T47D (cell line): ENCODE results near the gene WNT3.
A peak's percentile ranks its signal among the peaks of the same experiment; 100 is the strongest.
"Not testable (repeated sequence)": the region's sequence is repeated elsewhere in the genome, so short reads cannot be mapped to it uniquely, and the experiment has no call there.

Experiments used
- DNase-seq, 2 experiments: peaks; one replicate each; pipeline versions ENCODE4 v3.0.0 to v3.0.0-alpha.2; 2011 to 2012; ENCODE audit warnings: low read depth in 1 of 2, low spot score in 1 of 2
- JUND ChIP-seq: IDR thresholded peaks from 2 replicates; pipeline ENCODE4 v1.6.1; 2012; ENCODE audit warnings: low read depth
- in situ Hi-C: cut with HindIII; loops from 2 replicates; pipeline ENCODE4 v1.10.0; 2016; ENCODE audit warnings: low sequenced_read_pairs, low pct_unique_long_range_greater_than_20kb

The WNT3 gene

GRCh38 chr17:46771561-46772474, 46.7 kb downstream of the WNT3 start:
- DNase-seq = peak; percentile 51 to 58
- in situ Hi-C loops = no loop called here
- TF ChIP-seq JUND = no peak

DNA sequence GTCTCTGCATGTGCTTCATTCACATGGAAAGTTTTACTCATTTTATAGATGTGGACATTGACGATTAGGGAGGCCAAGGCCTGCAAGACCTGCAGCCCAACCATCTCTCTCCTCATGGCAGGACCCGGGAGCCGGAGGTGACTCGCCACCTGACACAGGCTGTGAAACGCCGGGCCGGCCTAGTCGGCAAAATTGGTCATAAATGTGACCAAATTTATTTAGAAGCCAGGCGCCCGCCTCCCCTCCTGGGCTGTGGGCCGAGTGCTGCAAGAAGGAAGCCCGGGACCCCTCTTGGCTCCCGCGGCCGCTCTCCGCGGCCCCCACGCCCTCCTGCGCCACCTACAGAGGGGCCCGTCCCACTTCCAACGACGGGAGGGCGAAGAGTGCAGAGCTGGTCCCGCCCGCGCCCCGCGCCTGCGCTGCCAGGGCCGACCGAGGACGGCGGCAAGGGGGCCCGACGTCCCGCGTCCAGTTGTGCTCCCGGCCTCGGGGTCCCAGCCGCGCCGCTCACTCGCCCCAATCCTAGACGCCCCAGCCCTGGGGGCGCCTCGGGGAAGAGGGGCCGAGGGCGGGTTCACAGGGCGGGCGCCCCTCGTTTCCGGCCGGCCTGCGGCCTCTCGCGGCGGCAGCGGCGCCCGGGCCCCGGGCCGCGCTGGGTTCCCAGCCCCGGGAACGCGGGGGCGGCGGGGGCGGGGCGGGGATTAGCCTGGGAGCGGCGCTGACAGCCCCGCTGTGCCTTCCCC, 47.5 kb downstream of the WNT3 start:
- no peak for DNase-seq

GRCh38 chr17:46770439-46770817, 48.1 kb downstream of the WNT3 start:
- in situ Hi-C loops = no loop called here
- TF ChIP-seq JUND = no peak
- no peak for DNase-seq

More for the DNA sequence above, 47.5 kb downstream of the WNT3 start:
- TF ChIP-seq JUND = no peak
- in situ Hi-C loops = no loop called here

DNA sequence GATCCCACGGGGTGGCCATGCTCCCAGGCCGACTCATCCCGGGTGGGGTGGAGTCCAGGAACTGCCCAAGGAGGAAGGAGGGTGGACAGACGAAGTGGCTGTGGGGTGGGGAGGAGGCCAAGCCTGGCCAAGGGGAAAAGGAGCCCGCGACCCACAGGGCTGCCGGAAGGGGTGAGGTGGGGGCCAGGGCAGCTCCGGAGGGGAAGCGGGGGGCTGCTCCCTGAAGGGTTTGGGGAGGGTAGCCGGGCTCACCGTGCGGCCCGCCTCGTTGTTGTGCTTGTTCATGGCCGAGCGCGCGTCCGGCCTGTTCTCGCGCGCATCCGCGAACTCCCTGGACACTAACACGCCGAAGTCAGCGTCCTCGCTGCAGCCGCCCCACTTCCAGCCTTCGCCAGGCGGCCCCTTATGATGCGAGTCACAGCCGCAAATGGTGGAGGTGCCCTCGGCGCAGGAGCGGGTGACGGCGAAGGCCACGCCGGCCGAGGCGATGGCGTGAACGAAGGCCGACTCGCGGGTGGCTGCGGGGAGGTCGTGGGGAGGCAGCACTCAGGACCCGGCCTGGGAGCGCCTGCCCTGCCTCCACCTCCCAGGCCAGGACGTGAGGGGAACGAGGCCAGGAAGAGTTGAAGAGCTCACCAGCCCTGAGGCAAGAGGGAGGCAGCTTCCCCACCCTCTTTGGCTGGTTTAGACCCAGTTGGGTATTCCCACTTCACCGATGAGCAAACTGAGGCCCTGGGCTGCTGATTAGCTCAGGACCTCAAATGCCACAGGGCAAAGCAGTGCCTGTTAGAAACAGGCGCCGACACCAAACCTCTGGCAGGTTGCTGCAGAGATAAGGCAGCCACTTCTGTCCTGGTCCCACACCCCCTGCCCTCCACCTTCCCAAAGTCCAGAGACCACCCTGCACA, 48.7 kb downstream of the WNT3 start:
- in situ Hi-C loops = no loop called here
- TF ChIP-seq JUND = no peak
- no peak for DNase-seq

GRCh38 chr17:46768896-46769295, 49.6 kb downstream of the WNT3 start:
- in situ Hi-C loops, DNase-seq: not testable (repeated sequence)

GRCh38 chr17:46768540-46768870, 50.0 kb downstream of the WNT3 start:
- no peak for TF ChIP-seq JUND
- in situ Hi-C loops = no loop called here
- DNase-seq = no peak

DNA sequence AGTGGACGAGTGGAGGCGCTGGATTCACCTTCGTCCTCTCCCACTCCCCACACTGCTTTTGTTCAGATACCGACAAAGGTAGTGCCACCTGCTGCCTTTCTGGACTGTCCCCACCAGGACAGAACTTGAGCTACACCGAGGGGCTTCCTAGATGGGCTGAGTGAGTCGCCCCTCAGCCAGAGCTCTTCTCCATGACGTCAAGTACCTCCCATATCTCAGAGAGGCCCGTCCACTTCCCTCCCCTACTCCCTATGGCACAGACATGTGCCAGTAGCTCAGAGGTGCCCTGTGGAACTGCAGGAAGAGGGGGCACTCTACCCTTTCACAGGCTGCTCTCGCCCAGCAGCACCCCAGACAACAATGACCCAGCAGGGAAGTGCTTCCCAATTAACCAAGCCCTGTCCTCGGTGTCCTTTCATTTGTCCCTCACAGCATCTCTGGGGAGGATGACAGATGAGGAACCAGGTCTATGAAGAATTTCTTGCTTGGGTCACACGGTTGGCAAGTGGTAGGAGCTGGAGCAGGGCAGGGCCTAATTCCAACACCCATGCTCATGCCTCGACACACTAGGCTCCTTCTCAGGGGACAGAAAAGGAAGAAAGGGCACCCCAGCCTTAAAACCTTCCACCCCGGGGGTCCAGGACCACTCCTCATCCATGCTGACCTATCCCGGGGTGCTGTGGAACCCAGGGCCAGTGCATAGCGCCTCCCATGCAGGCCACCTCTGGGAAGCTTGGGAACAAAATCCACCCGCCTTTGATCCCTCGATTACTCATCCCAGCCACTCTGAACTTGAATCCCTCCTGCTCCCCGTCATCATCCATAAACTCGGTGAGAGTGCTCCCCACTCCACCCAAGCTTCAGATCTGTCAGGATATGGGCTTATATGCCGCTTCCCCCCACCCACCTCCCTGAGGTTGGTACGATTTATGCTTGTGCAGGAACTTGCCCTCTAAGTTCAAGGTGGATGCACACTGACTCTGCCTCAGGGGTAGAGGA, 51.7 kb downstream of the WNT3 start:
- TF ChIP-seq JUND = no peak
- DNase-seq = no peak
- in situ Hi-C loops = no loop called here

- in situ Hi-C loops = no loop called here
- no peak for TF ChIP-seq JUND
Measured at GRCh38 chr17:46765453-46765852, 53.0 kb downstream of the WNT3 start.

DNA sequence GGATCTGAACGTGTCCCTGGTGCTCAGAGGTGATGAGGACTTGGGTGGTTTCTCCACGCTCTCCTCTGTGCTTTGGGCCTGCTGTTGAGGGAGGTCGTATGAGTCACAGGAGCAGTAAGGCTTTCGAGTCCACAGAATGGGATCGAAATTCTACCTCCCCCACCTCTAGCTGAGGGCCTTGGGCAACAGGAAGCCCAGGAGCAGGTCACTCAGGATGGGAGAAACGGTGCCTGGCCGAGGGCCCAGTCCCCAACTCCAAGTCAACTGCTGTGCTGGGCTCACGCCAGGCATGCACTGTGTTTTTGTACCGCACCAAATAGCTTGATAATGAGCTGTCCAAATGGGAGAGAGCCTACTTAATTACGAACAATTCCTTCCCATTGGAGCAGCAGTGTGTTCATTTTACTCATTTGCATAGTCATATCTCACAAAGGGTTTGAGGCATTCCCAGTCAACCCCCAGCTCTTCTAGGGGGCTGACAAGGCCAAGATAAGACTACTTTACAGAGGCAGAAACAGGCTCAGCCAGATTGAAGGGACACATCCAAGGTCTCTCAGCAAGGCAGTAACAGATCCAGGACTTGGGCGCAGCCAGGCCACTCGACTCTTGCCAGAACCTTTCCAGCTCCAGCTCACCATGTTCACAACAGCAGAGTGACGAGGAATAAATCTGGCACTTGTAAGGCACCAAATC, 53.6 kb downstream of the WNT3 start:
- in situ Hi-C loops = no loop called here
- no peak for TF ChIP-seq JUND
- DNase-seq = no peak

More at GRCh38 chr17:46765453-46765852, 53.0 kb downstream of the WNT3 start:
- no peak for DNase-seq

GRCh38 chr17:46764000-46764708, 54.3 kb downstream of the WNT3 start:
- in situ Hi-C loops = no loop called here
- DNase-seq = no peak
- no peak for TF ChIP-seq JUND
